LNCaP clone FGC (cell line): ENCODE data around the gene ZC2HC1B.
"Not testable (repeated sequence)": the region's sequence is repeated elsewhere in the genome, so short reads cannot be mapped to it uniquely, and the experiment has no call there.

Source experiments
- DNase-seq: peaks from one replicate; pipeline ENCODE4 v3.0.0-alpha.2; 2011; ENCODE audit warnings: low read depth
- H3K4me3 ChIP-seq: 2 replicates; pipeline ENCODE4 v1.5.1; 2011; ENCODE audit warnings: mild to moderate bottlenecking, low read depth, low read length, control low read depth
- CTCF ChIP-seq: IDR thresholded peaks from 2 replicates; pipeline ENCODE4 v1.5.1; 2012; ENCODE audit warnings: mild to moderate bottlenecking; ENCODE audit not compliant: control insufficient read depth, insufficient read depth; ENCODE audit errors: extremely low read depth

ZC2HC1B gene

GRCh38 chr6:143844006-143844405 is 20.3 kb upstream of the ZC2HC1B start:
- DNase-seq = no peak
- no peak for TF ChIP-seq CTCF
- peak overlapping the region; percentile 96 for H3K4me3 ChIP-seq

- no peak overlapping the region for H3K4me3 ChIP-seq
- TF ChIP-seq CTCF = no peak
- no peak for DNase-seq
These were observed 19.2 kb upstream of the ZC2HC1B start for GRCh38 chr6:143845033-143845432.

GRCh38 chr6:143851706-143852105 is 12.6 kb upstream of the ZC2HC1B start:
- not testable (repeated sequence) for DNase-seq, H3K4me3 ChIP-seq

- DNase-seq, H3K4me3 ChIP-seq: not testable (repeated sequence)
These were observed 9.2 kb upstream of the ZC2HC1B start for GRCh38 chr6:143855057-143855456.

- not testable (repeated sequence) for H3K4me3 ChIP-seq, DNase-seq
These were observed 7.5 kb upstream of the ZC2HC1B start for GRCh38 chr6:143856762-143857161.

GRCh38 chr6:143857651-143858050 is 6.6 kb upstream of the ZC2HC1B start:
- no peak for DNase-seq
- H3K4me3 ChIP-seq = no peak overlapping the region
- no peak for TF ChIP-seq CTCF

- no peak overlapping the region for H3K4me3 ChIP-seq
- TF ChIP-seq CTCF = no peak
- no peak for DNase-seq
These were observed 4.2 kb upstream of the ZC2HC1B start for GRCh38 chr6:143859891-143860660.

GRCh38 chr6:143863771-143864170 is 503 bp upstream of the ZC2HC1B start:
- TF ChIP-seq CTCF = no peak
- H3K4me3 ChIP-seq = no peak overlapping the region
- DNase-seq = no peak
